GM19395 (cell line): ENCODE data around the gene IFTAP.

Source experiments
- ATAC-seq: cut with Tn5 transposase; IDR thresholded peaks from one replicate; pipeline ENCODE4 v1.9.1; 2021; ENCODE audit warnings: mild to moderate bottlenecking, moderate library complexity; ENCODE audit not compliant: unreplicated experiment

IFTAP gene

GRCh38 chr11:36703055-36703404 is 108.7 kb downstream of the IFTAP start:
- peak; percentile 51 for ATAC-seq
